H1 (cell line): Measurements from ENCODE around the gene GDPD5. TPM values are rescaled to one million over a fixed set of nuclear protein-coding genes. Genes with fewer than 3 reads are reported as not detected.

Experiments
- CHD7 ChIP-seq: fragments of 300-600 bp; sonication (generic); IDR thresholded peaks from 2 replicates; pipeline ENCODE4 v1.7.1; 2012; ENCODE audit warnings: low read length, moderate library complexity, mild to moderate bottlenecking, inconsistent platforms; ENCODE audit not compliant: insufficient replicate concordance
- CREB1 ChIP-seq: IDR thresholded peaks from 2 replicates; pipeline ENCODE4 v1.6.1; 2012; ENCODE audit warnings: inconsistent platforms
- CTCF ChIP-seq, 3 experiments: IDR thresholded peaks; 1 replicate in 2 of 3; 2 replicates in 1 of 3; pipeline versions ENCODE4 v1.5.1 to v1.6.1; 2011; ENCODE audit warnings: low read length in 3 of 3, mild to moderate bottlenecking in 3 of 3, inconsistent platforms in 2 of 3, low read depth in 1 of 3, moderate library complexity in 1 of 3; ENCODE audit not compliant: insufficient read depth in 1 of 3; ENCODE audit errors: control extremely low read depth in 1 of 3
- RNF2 ChIP-seq: fragments of 200-900, 300-1000 bp; sonication (generic); IDR thresholded peaks from 2 replicates; pipeline ENCODE4 v1.7.1; 2016; ENCODE audit warnings: borderline replicate concordance, low read depth, mild to moderate bottlenecking, antibody characterized with exemption, low read length; ENCODE audit not compliant: poor library complexity, severe bottlenecking; ENCODE audit errors: missing control alignments
- USF2 ChIP-seq: IDR thresholded peaks from 2 replicates; pipeline ENCODE4 v1.6.1; 2011; ENCODE audit warnings: low read length, improper control_type of control experiment
- polyA plus RNA-seq, 7 experiments: library from polyadenylated mRNA; depleted of rRNA in 3 of 7; stranded (reverse) in 5 of 7; unstranded in 2 of 7; fragments of >200 nt in 5 of 7; fragments of 200-250 nt in 2 of 7; gene quantifications; 1 replicate in 5 of 7; 2 replicates in 1 of 7; 4 replicates in 1 of 7; pipeline versions ENCODE4 v1.2.1 to v1.2.3, GENCODE V29; 2011 to 2013; ENCODE audit warnings: missing spikeins in 2 of 7, mixed read lengths in 2 of 7
- total RNA-seq: library from RNA; stranded (reverse); fragmentation: NEBNext Ultra II Directional; extraction: Animal tissue kit (Norgen Biotek cat#: 25700); gene quantifications from 2 replicates; pipeline ENCODE4 v1.2.1, GENCODE V29; 2021

Gene GDPD5
- total and polyA plus RNA-seq, 2 of the 8 experiments (the other 6 are each of a cell fraction or from before 2014, with no cell fraction given) = 7.8 to 8.6 TPM

GRCh38 chr11:75532200-75533048 lies 6.7 kb upstream of the GDPD5 start (continued):
- TF ChIP-seq RNF2 = no peak
- TF ChIP-seq CHD7 = no peak
- TF ChIP-seq CREB1 = no peak; the same call in 1 of the 2 replicates
- no peak for TF ChIP-seq USF2
- TF ChIP-seq CTCF (IDR thresholded peaks at IDR 0.05; ENCODE audit: control extremely low read depth in 1 of 3, insufficient read depth in 1 of 3, low read depth in 1 of 3, low read length in 3 of 3) = peak; percentile 63 to 88 (median 87)
